Activated CD4-positive, alpha-beta T cell treated with anti-CD3 and anti-CD28 coated beads, Interleukin-2, amount 50 U/mL, for 24 hours (primary cell): ENCODE data around the gene SSX2IP.
"Not testable (repeated sequence)": the region's sequence is repeated elsewhere in the genome, so short reads cannot be mapped to it uniquely, and the experiment has no call there.

Experiments
- DNase-seq, 2 donors: peaks; one replicate each; pipeline ENCODE4 v3.0.0-alpha.2; 2020; ENCODE audit warnings: low read depth in 1 of 2, low spot score in 1 of 2

Gene SSX2IP

DNA sequence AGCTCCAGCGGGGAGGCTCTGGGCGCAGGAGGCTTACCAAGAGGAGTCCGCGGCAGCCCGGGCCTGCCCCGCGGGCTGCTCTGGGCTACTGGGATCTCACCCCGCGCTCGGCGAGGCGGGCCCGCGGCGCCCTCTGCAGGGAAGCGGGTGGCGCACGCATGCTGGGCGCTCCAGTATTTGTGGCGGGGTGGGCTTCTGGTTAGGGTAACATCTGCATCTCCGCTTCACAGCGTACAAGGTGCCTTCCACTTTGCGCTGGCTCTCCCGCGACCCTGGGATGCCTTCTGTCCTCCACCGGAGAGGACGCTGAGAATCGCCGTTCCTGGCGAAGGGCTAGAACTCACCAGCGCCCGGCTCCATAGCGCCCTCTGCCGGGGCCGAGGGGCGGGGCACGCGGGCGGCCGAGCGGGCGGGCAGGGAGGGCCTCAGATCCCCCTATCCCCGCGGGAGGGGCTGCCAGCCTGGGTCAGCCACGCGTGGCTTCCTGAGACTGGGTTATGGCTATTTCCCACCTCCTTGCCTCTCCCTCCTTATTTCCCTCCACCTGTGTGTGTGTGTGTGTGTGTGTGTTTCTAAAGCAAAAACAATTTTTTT, 69.4 kb downstream of the SSX2IP start:
- DNase-seq: peak; percentile 66 to 80

DNA sequence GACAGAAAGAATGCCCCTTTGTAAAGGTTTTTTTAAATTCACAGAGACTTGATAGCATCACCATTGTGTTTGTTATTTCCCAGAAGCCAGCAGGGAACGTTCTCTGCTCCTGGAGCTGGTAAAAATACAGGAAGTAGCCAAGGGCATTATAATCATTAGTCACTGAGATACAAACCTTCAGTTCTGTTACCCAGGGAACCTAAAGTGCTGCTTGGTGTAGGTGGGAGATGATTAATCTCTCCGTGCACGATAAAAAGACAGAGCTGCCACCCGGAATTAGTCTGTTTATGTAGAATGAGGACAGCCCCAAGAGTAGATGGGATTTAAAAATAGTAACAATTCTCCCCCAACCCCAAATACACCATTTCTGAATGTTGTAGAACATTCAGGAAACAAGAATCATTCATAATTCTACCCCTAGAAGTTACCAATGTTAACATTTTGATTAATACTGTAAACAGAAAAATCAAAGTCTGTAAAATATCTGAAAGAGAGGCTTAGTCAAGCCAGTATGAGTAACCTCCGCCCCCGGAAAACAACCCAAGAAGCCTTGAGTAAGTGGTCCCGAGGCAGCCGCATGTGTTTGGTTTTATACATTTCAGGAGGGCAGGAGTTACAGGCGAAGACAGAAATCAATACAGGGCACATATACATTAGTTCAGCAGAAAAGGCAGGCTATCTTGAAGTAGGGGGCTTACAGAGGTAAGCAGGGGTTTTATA, 70.7 kb downstream of the SSX2IP start:
- peak; percentile 13 to 41 for DNase-seq

DNA sequence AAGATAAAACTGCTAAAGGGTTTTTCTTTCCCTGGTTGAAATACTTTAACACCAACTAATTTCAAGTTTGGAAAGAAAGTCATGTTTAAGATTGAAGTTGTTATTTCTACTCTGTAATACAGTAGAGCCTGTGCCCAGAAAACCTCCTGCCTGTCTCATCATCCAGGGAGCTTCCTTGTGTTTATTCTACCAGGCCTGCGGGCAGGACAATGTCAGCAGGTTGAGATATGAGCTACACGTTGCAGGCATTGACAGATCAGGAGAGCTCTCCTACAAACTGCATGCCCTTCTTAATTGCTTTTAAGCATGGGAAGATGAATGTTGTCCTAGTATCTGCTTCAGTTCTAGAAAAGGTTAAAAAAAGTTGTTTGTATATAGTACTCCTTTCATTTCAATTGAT, 72.9 kb downstream of the SSX2IP start:
- DNase-seq: no peak

DNA sequence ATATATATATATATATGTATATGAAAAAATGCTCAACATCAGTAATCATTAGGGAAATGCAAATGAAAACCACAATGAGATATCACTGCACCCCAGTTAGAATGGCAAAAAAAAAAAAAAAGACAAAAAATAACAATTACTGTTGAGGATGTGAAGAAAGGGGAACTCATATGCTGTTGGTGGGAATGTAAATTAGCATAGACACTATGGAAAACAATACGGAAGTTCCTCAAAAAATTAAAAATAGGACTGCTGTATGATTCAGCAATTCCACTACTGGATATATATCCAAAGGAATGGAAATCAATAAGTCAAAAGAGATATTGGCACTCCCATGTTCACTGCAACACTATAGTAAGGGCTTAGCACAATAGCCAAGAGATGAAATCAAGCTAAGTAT, 74.5 kb downstream of the SSX2IP start:
- DNase-seq: no peak

DNA sequence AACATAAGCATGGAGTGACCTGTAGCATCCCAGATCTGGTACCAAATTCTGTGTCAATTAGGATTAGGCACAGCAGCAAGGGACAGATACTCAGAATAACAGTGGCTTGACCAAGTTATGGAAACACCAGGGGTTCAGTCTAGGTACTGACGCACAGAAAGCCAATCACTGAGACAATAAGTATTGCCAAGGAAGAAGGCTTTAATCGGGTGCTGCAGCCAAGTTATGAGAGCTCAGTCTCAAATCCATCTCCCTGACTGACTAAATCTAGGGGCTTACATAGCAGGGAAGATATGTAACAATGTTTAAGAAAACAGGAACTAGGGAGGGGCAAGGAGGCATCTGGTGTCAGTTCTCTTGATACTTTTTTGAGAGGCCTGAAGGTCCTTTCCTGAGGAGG, 76.4 kb downstream of the SSX2IP start:
- DNase-seq: no peak

DNA sequence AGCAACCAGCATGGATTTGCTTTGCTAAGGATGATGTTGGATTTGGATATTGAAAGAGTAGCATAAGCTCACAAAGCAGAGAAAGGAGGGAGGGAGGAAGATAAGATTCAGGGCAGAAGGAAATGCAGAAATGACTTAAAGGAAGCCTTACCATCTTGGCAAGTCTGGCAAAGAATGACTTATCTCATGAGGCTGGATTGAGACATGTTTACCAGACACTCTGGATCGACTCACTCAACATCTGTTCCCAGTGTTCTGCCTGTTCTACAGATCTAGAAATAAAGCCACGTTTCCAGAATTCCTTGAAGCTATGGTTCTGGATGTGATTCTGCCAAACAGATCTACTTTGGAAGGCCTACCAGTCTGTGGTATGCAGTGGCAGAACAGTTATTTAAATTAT, 77.2 kb downstream of the SSX2IP start:
- no peak for DNase-seq

DNA sequence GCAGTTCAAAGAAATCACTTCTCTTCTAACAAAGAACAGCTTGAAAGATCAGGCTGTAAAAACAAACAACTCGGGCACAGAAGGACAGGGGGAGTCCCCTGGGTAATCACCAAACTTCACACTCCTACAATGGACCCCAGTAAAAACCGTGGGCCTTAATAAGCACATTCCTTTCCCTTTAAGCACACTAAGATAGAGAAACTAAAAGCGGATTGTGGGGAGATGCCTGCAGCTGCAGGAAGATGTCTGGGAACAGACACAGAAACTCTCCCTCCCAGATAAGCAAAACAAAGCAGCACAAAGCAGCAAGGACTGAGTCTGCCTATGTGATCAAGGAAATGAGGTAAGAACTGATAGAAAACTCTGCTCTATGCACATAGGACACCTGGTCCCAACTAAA, 78.5 kb downstream of the SSX2IP start:
- no peak for DNase-seq

DNA sequence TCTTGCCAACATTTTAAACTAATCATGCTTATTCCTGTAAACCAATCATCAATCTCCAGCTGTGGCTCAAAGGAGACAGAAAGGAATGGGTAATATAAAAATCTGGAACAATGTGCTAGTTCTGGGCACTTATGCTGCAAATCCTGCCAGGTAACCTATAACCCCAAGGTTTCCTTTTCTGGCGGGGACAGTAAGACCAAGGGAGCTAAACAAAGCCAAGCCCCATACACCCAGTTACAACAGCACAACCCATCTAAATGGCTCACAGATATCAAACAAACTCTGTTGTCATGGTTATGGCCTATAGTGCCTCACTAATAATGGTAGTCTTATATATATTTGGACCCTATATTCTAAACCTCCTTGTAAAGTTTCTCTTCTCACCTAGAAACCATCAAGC, 79.2 kb downstream of the SSX2IP start:
- no peak for DNase-seq

DNA sequence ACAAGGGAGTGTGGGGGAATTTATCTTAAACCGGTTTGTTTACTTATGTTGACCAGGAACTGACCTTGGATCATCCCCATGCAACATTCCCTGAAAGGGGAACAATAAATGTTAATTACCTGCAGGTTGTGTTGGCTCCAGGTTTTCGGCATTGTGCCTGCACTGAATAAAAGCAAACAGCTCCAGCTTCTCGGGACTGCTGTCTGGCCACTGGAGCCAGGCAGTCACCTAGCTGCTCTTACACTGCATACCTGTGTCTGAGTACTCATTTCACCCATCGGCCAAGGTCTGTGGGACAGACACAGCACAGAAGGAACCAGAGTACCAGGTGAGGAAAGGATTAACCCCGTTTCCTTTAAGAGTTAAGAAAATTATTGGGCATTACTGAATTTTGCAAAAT, 83.3 kb downstream of the SSX2IP start:
- DNase-seq: no peak

DNA sequence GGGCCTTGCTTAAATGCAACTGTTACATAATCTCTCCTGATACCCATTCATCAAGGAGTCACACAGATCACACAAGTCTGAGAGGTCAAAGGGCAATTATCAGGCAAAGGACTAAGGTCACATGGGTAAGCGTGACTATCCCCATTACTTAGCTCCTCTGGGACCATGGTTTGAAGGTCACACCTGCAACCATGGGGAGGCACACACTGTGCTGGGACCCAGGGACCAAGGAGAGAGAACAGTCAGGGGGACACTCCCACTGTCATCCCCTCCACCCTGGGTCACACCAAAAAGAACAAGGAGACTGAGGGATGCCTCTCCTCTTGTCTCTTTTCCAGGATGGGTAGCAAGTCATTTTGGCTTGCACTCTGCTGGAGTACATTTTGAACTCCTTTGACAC, 85.1 kb downstream of the SSX2IP start:
- no peak for DNase-seq

DNA sequence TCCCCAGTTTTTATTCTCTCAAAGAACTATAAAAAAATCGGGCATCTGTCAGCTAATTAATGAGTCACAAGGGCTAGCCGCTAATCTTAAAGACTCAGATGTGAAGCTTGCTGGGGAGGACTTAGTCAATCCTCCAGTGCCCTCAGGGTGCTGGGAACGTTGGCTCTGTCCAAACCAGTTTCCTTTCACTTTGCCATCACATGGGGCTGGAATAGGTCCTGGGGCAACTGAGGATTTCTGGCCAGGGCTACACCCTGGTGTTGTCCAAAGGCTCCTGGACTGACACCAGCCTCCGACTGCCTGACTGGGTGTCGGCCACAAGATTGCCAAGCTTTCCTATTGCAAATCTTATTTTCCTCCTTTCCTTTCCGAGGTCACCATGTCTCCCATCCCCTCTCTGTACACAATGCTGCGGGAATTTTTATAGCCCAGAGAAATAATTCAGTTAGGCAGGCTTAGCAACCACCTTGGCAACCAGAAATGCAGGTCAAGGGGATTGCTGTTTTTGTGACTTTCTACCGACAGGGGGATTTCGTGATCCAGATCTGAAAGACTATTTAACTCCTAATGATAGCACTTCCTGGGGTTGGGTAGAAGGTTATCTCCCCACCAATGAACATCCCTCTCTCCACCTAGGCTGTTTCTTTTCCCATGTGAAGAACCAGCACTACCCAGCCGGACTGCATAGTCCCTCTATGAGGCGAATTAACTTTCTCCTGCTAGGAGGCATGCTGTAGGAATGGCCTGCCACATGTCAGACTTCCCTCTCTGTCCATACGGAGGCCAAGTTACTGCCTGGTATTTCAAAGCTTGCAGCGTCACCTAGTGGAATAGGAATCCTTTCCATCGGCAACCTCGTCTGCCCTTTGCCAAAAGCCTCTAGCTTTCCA, 86.1 kb downstream of the SSX2IP start:
- DNase-seq: no peak

DNA sequence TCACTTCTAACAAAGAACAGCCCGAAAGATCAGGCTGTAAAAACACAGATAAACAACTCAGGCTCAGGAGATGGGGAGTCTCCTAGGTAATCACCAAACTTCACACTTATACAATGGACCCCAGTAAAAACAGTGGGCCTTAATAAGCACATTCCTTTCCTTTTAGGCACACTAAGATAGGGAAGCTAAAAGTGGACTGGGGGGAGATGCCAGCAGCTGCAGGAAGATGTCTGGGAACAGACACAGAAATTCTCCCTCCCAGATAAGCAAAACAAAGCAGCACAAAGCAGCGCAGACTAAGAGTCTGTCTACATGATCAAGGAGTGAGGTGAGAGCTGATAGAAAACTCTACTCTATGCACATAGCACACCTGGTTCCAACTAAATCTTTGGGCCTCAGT, 87.0 kb downstream of the SSX2IP start:
- no peak for DNase-seq

DNA sequence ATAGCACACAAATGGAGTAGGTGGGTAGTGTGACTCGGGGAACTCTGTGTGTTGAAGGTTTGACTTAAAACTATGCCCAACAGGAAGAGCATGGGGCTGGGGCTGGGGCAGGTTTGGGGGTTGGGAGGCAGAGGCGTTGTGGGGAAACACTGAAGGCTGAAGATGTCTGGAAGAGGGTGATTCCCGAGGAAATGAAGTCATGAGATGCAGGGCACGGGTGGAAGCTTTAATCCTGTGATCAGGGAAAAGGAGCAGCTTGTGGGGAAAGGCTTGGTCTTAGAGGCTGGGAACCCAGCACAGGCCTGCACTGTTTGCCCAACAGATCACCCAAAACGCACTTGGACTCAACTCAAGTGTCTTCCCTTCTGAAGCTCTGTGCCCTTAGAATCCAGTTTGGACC, 89.5 kb downstream of the SSX2IP start:
- DNase-seq: no peak

DNA sequence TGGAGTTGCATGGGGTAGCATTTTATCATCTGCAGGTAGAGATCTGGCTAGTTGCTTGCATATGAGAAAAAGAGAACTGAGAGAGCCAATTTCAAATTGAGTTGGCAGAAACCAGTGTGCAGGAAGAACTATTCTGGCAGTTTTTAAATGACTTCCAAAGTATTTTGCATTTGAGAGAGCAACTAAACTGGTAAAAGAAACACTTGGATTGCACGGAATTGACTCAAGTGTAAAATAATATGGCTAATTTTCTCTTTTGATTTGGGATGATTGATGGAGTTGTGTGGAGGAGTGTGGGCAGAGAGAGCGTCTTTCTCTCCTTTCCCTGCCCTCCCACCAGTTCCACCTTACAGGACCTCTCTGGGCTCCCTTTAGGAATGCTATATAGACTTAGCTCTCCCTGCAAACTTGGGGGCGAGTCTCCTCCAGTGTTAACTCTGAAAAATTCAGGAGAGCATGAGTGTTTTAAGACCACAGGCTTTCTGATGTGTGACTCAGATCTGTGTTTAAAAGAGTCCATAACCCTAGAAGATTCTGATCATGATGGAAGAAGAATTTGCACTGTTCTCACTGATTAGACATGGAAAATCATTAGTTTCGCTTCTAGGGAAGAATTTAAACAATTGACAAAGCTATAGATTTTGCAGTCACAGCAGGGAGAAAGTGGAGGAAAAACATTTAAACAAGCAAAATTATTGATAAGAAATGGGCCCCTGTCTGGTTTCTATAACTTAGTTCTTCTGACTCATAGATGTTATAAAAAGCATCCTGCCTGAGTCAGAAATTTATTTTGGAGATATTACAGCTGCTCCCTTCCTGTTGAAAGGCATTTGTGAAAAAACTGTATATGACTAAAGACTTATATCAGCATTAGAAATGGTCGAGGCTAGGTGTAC, 91.2 kb downstream of the SSX2IP start:
- DNase-seq: peak in 1 of 2 donors; percentile 11

DNA sequence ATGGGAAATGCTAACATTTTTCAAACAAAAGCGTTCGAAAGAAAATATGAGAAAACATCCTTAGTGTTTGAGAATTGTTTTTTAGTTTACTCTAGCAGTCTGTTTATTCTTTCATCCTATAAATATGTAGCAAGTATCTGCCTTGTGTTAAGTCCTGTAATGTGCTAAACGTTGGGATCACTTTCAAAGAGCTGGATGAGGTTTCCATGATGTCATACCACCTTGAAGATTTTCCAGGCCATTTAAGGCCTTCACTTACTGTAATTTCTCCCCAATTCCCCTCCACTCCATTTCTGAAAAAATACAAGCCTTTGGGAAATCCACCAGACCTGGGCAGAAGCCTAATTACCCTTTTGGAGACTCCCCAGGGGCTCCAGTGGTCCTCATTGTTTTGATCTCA, 91.8 kb downstream of the SSX2IP start:
- no peak for DNase-seq

DNA sequence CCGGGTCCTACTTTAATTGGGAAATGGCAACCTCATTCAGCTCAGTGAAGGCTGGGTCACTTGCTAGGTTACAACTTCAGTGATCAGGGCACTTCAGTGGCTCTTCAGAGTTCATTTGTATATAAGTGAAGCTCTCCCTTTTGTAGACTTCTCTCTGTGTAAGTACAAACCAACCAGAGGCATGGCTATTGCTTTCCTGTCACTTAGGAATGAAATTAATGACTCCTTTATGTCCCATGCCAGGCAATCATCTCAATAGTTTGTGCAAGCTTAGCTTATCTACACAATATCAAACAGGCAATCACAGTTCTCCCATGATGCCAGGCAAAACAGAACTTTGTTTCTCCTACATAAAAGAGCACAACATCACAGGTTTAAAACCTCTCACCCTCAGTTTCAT, 93.2 kb downstream of the SSX2IP start:
- no peak for DNase-seq

DNA sequence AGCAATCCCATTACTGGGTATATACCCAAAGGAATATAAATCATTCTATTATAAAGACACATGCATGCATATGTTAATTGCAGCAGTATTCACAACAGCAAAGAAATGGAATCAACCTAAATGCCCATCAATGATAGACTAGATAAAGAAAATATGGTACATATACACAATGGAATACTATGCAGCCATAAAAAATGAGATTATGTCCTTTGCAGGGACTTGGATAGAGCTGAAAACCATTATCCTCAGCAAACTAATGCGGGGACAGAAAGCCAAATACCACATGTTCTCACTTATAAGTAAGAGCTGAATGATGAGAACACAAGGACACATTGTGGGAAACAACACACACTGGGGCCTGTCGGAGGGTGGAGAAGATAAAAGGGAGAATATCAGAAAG, 95.3 kb downstream of the SSX2IP start:
- DNase-seq: not testable (repeated sequence)
